H1 (cell line): ENCODE measurements around the gene COL20A1. TPM values are rescaled to one million over a fixed set of nuclear protein-coding genes. Genes with fewer than 3 reads are reported as not detected.

ENCODE experiments used
- CTCF ChIA-PET: fragments of 300-600 bp; sonication (Branson Sonifier 250); formaldehyde crosslinking; loops from one replicate; lab custom pipeline; 2021; ENCODE audit not compliant: partially characterized antibody; lab: Charles Lee
- POLR2A ChIA-PET: fragments of 300-600 bp; sonication (Branson Sonifier 250); formaldehyde crosslinking; loops from one replicate; lab custom pipeline; 2021; ENCODE audit warnings: inconsistent platforms; ENCODE audit not compliant: partially characterized antibody; lab: Charles Lee
- DNase-seq, 2 experiments: peaks; one replicate each; pipeline versions ENCODE4 v3.0.0 to v3.0.0-alpha.2; 2010 to 2022; ENCODE audit warnings: low spot score in 2 of 2, low read depth in 1 of 2, mixed read lengths in 1 of 2
- FAIRE-seq: peaks from 2 replicates; lab custom pipeline; 2011; peaks lifted over from hg19 to GRCh38; lab: Jason Lieb, UNC
- H2AFZ ChIP-seq: 2 replicates; pipeline ENCODE4 v1.8.1; 2012; ENCODE audit warnings: low read length, inconsistent platforms
- H2AK5ac ChIP-seq: 2 replicates; pipeline ENCODE4 v1.6.1; 2013; ENCODE audit warnings: low read depth, low read length
- H2BK120ac ChIP-seq: replicated peaks from 2 replicates; pipeline ENCODE3; 2013; ENCODE audit warnings: low read depth, low read length, inconsistent platforms
- H2BK12ac ChIP-seq: 2 replicates; pipeline ENCODE4 v1.6.1; 2013; ENCODE audit warnings: low read depth, low read length
- H2BK15ac ChIP-seq: 2 replicates; pipeline ENCODE4 v1.6.1; 2013; ENCODE audit warnings: low read length
- H2BK20ac ChIP-seq: 2 replicates; pipeline ENCODE4 v1.6.1; 2013; ENCODE audit warnings: low read length
- H2BK5ac ChIP-seq: 2 replicates; pipeline ENCODE4 v1.6.1; 2013; ENCODE audit warnings: low read depth, low read length
- H3K14ac ChIP-seq: 2 replicates; pipeline ENCODE4 v1.6.1; 2013; ENCODE audit warnings: inconsistent platforms; ENCODE audit not compliant: insufficient read length
- H3K18ac ChIP-seq: 2 replicates; pipeline ENCODE4 v1.6.1; 2013; ENCODE audit warnings: low read length; ENCODE audit errors: extremely low read depth
- H3K23ac ChIP-seq: 2 replicates; pipeline ENCODE4 v1.6.1; 2013; ENCODE audit warnings: inconsistent platforms; ENCODE audit not compliant: insufficient read length
- H3K23me2 ChIP-seq: 2 replicates; pipeline ENCODE4 v1.6.1; 2013; ENCODE audit warnings: low read depth, low read length
- H3K27ac ChIP-seq: 2 replicates; pipeline ENCODE4 v1.6.1; 2011; ENCODE audit warnings: low read depth, low read length, inconsistent platforms
- H3K27me3 ChIP-seq, 4 experiments: replicated peaks in 1 of 4; 1 replicate in 1 of 4; 2 replicates in 3 of 4; pipeline versions ENCODE4 v1.6.1 to v1.8.1; 2011 to 2013; ENCODE audit warnings: low read length in 3 of 4, mild to moderate bottlenecking in 3 of 4, inconsistent platforms in 2 of 4, mixed read lengths in 2 of 4, moderate library complexity in 1 of 4; ENCODE audit not compliant: control insufficient read depth in 3 of 4, insufficient read depth in 3 of 4; ENCODE audit errors: extremely low read depth in 1 of 4
- H3K36me3 ChIP-seq, 4 experiments: 2 replicates each; pipeline versions ENCODE4 v1.6.1 to v1.8.1; 2011 to 2013; ENCODE audit warnings: mild to moderate bottlenecking in 4 of 4, low read length in 3 of 4, moderate library complexity in 2 of 4, control low read depth in 1 of 4, inconsistent platforms in 1 of 4; ENCODE audit not compliant: insufficient read depth in 4 of 4, control insufficient read depth in 2 of 4
- H3K4ac ChIP-seq: replicated peaks from 2 replicates; pipeline ENCODE3; 2013; ENCODE audit warnings: low read length, low read depth, mixed read lengths, inconsistent platforms; ENCODE audit not compliant: insufficient read length
- H3K4me1 ChIP-seq, 4 experiments: replicated peaks in 1 of 4; 1 replicate in 1 of 4; 2 replicates in 3 of 4; pipeline versions ENCODE4 v1.6.1 to v1.8.1; 2011 to 2013; ENCODE audit warnings: low read length in 3 of 4, inconsistent platforms in 2 of 4, mixed read lengths in 1 of 4; ENCODE audit not compliant: insufficient read depth in 4 of 4, control insufficient read depth in 3 of 4
- H3K4me2 ChIP-seq, 2 experiments: 2 replicates each; pipeline versions ENCODE4 v1.6.1 to v1.8.1; 2011 to 2013; ENCODE audit warnings: low read depth in 2 of 2, low read length in 2 of 2, control low read depth in 1 of 2, inconsistent platforms in 1 of 2, mild to moderate bottlenecking in 1 of 2; ENCODE audit not compliant: insufficient read depth in 1 of 2
- H3K4me3 ChIP-seq, 4 experiments: fragments of 200-600, 300-600 bp in 1 of 4; sonication (generic), shearing (Covaris generic), sonication (Bioruptor Twin) in 1 of 4; 2 replicates each; pipeline versions ENCODE4 v1.5.1 to v1.8.1; 2011 to 2016; ENCODE audit warnings: low read length in 4 of 4, low read depth in 3 of 4, control low read depth in 2 of 4, inconsistent platforms in 2 of 4, mild to moderate bottlenecking in 2 of 4, mixed read lengths in 1 of 4, moderate library complexity in 1 of 4; ENCODE audit not compliant: insufficient read depth in 2 of 4; ENCODE audit errors: extremely low read depth in 1 of 4
- H3K56ac ChIP-seq: replicated peaks from 2 replicates; pipeline ENCODE3; 2013; ENCODE audit warnings: low read depth, mild to moderate bottlenecking, mixed read lengths, low read length, inconsistent platforms; ENCODE audit not compliant: insufficient read length
- H3K79me1 ChIP-seq: 2 replicates; pipeline ENCODE4 v1.6.1; 2013; ENCODE audit warnings: low read depth, low read length, control low read depth
- H3K79me2 ChIP-seq, 2 experiments: 2 replicates each; pipeline versions ENCODE4 v1.6.1 to v1.8.1; 2012 to 2013; ENCODE audit warnings: low read length in 2 of 2, mild to moderate bottlenecking in 2 of 2, inconsistent platforms in 1 of 2; ENCODE audit not compliant: insufficient read depth in 2 of 2, control insufficient read depth in 1 of 2
- H3K9ac ChIP-seq, 4 experiments: replicated peaks in 1 of 4; 1 replicate in 1 of 4; 2 replicates in 3 of 4; pipeline versions ENCODE4 v1.6.1 to v1.8.1; 2011 to 2013; ENCODE audit warnings: low read depth in 3 of 4, low read length in 3 of 4, control low read depth in 2 of 4, mild to moderate bottlenecking in 2 of 4, moderate library complexity in 2 of 4, inconsistent platforms in 1 of 4; ENCODE audit errors: extremely low read depth in 1 of 4
- H3K9me3 ChIP-seq, 2 experiments: 2 replicates each; pipeline versions ENCODE4 v1.6.1 to v1.8.1; 2012 to 2013; ENCODE audit warnings: mild to moderate bottlenecking in 2 of 2, moderate library complexity in 2 of 2, control low read depth in 1 of 2, inconsistent platforms in 1 of 2, low read depth in 1 of 2, low read length in 1 of 2, mixed read lengths in 1 of 2; ENCODE audit not compliant: insufficient read depth in 2 of 2
- H4K20me1 ChIP-seq, 2 experiments: replicated peaks in 1 of 2; 2 replicates each; pipeline versions ENCODE3 to v1.8.1; 2011 to 2013; ENCODE audit warnings: inconsistent platforms in 2 of 2, low read length in 2 of 2, mild to moderate bottlenecking in 1 of 2; ENCODE audit not compliant: insufficient read depth in 2 of 2, control insufficient read depth in 1 of 2
- H4K5ac ChIP-seq: 2 replicates; pipeline ENCODE4 v1.6.1; 2013; ENCODE audit warnings: low read length, low read depth, mixed read lengths, inconsistent platforms; ENCODE audit not compliant: insufficient read length
- H4K8ac ChIP-seq: 2 replicates; pipeline ENCODE4 v1.8.0; 2013; ENCODE audit warnings: mild to moderate bottlenecking, moderate library complexity, low read length, inconsistent platforms; ENCODE audit not compliant: insufficient read depth; ENCODE audit errors: extremely low read depth
- H4K91ac ChIP-seq: replicated peaks from 2 replicates; pipeline ENCODE3; 2013; ENCODE audit warnings: low read length, mixed read lengths, inconsistent platforms; ENCODE audit not compliant: insufficient read length
- BCL11A ChIP-seq, 2 experiments: IDR thresholded peaks; one replicate each; pipeline ENCODE4 v1.6.1; 2011; ENCODE audit warnings: low read depth in 2 of 2, low read length in 2 of 2, mild to moderate bottlenecking in 2 of 2
- CBX5 ChIP-seq: fragments of 300-800, 300-1000 bp; sonication (generic); IDR thresholded peaks from 2 replicates; pipeline ENCODE4 v1.7.1; 2016; ENCODE audit warnings: antibody characterized with exemption, low read length, low read depth
- EP300 ChIP-seq, 2 experiments: IDR thresholded peaks; 1 replicate in 1 of 2; 2 replicates in 1 of 2; pipeline ENCODE4 v1.6.1; 2011 to 2012; ENCODE audit warnings: low read depth in 2 of 2, low read length in 2 of 2, mild to moderate bottlenecking in 2 of 2, borderline replicate concordance in 1 of 2, inconsistent platforms in 1 of 2, moderate library complexity in 1 of 2
- FOSL1 ChIP-seq: IDR thresholded peaks from 2 replicates; pipeline ENCODE4 v1.6.1; 2011; ENCODE audit warnings: mild to moderate bottlenecking, low read depth, low read length, moderate library complexity; ENCODE audit not compliant: insufficient read depth
- KDM4A ChIP-seq: IDR thresholded peaks from one replicate; pipeline ENCODE4 v1.7.1; 2012; ENCODE audit warnings: low read depth, mild to moderate bottlenecking, moderate library complexity, low read length, inconsistent platforms; ENCODE audit not compliant: severe bottlenecking
- MAFK ChIP-seq: IDR thresholded peaks from 2 replicates; pipeline ENCODE4 v1.6.1; 2012; ENCODE audit warnings: low read depth, mild to moderate bottlenecking, improper control_type of control experiment, low read length
- POLR2AphosphoS5 ChIP-seq: IDR thresholded peaks from 2 replicates; pipeline ENCODE4 v1.6.1; 2011; ENCODE audit warnings: low read depth, low read length
- RAD21 ChIP-seq, 2 experiments: IDR thresholded peaks in 1 of 2; conservative IDR thresholded peaks in 1 of 2; 2 replicates each; pipeline ENCODE4 v1.6.1; 2011; ENCODE audit warnings: low read depth in 2 of 2, low read length in 2 of 2, improper control_type of control experiment in 1 of 2, inconsistent platforms in 1 of 2, mild to moderate bottlenecking in 1 of 2, moderate library complexity in 1 of 2
- SRF ChIP-seq: IDR thresholded peaks from 2 replicates; pipeline ENCODE4 v1.6.1; 2011; ENCODE audit warnings: mild to moderate bottlenecking, low read depth, low read length, moderate library complexity
- TBP ChIP-seq: IDR thresholded peaks from 2 replicates; pipeline ENCODE4 v1.6.1; 2011; ENCODE audit warnings: low read depth, low read length, improper control_type of control experiment
- USF2 ChIP-seq: IDR thresholded peaks from 2 replicates; pipeline ENCODE4 v1.6.1; 2011; ENCODE audit warnings: low read length, improper control_type of control experiment
- ZNF274 ChIP-seq: IDR thresholded peaks from 2 replicates; pipeline ENCODE4 v1.7.0; 2012; ENCODE audit warnings: low read length, borderline replicate concordance; ENCODE audit errors: extremely low read depth
- WGBS, 2 experiments: shearing (Covaris generic) in 1 of 2; methylation state at CpG; one replicate each; pipeline versions ENCODE4 v1.1.6 to v1.1.7; 2013 to 2015; ENCODE audit warnings: low lambda C conversion rate in 2 of 2, mixed read lengths in 2 of 2, inconsistent platforms in 1 of 2, low coverage in 1 of 2, missing lambda C conversion rate in 1 of 2; ENCODE audit not compliant: insufficient replicate concordance in 2 of 2, insufficient coverage in 1 of 2, insufficient read length in 1 of 2; ENCODE audit errors: extremely low coverage in 1 of 2, missing lambda C conversion rate in 1 of 2; 5-methylcytosine and 5-hydroxymethylcytosine counted together
- polyA plus RNA-seq, 7 experiments: library from polyadenylated mRNA; depleted of rRNA in 3 of 7; stranded (reverse) in 5 of 7; unstranded in 2 of 7; fragments of >200 nt in 5 of 7; fragments of 200-250 nt in 2 of 7; gene quantifications; 1 replicate in 5 of 7; 2 replicates in 1 of 7; 4 replicates in 1 of 7; pipeline versions ENCODE4 v1.2.1 to v1.2.3, GENCODE V29; 2011 to 2013; ENCODE audit warnings: missing spikeins in 2 of 7, mixed read lengths in 2 of 7
- total RNA-seq: library from RNA; stranded (reverse); fragmentation: NEBNext Ultra II Directional; extraction: Animal tissue kit (Norgen Biotek cat#: 25700); gene quantifications from 2 replicates; pipeline ENCODE4 v1.2.1, GENCODE V29; 2021

COL20A1 gene
- total and polyA plus RNA-seq, 2 of the 8 experiments (the other 6 are each of a cell fraction or from before 2014, with no cell fraction given): 0.19 to 0.21 TPM

GRCh38 chr20:63284544-63284949 lies 8.4 kb upstream of the COL20A1 start:
- Histone ChIP-seq H3K9me3 (no peaks in the 10 kb centered on the region), H4K5ac (no peak overlapping the region), H2BK20ac (no peak overlapping the region), H2BK5ac (no peak overlapping the region), H3K36me3 (peaks cover 0 to 41% (median 14%) of the 10 kb centered on the region in 4 experiments; a peak in 7 of 8 replicates), H3K56ac (no peak overlapping the region), H2AK5ac (no peak overlapping the region), H3K23me2 (no peaks in the 10 kb centered on the region), H2AFZ (no peak overlapping the region), H3K14ac (no peak overlapping the region), H3K18ac (no peak overlapping the region), H3K4ac (no peak overlapping the region), H3K79me1 (0 out of 2 replicates have a peak, but pooled peaks cover 2% of the 10 kb centered on the region), H3K4me2 (no peak overlapping the region), H3K4me1 (no peaks in the 10 kb centered on the region), H4K20me1 (peaks cover 3 to 15% of the 10 kb centered on the region in 2 experiments), H4K8ac (no peak overlapping the region), H4K91ac (no peak overlapping the region), H2BK120ac (no peak overlapping the region), H2BK12ac (no peak overlapping the region), H3K23ac (no peak overlapping the region), H3K27ac (no peak overlapping the region), H2BK15ac (no peak overlapping the region), H3K4me3 (no peak overlapping the region), H3K27me3 (no peaks in the 10 kb centered on the region), H3K9ac (no peak overlapping the region), H3K79me2 (no peaks in the 10 kb centered on the region)
- WGBS, 2 experiments: 96% methylated on average over 24 of the region's 25 CpGs; no CpG with 5 or more reads in 1 of the 2 experiments
- DNase-seq (no peak), FAIRE-seq (no peak)
- CTCF ChIA-PET: interaction anchor here (1.0 to 9.6 kb wide), 5 partner anchors 43 to 68 kb away, joined by 3 to 82 read pairs (median 3); partner anchors contain the start of gene YTHDF1
- POLR2A ChIA-PET: interaction anchor here (0.9 to 5.3 kb wide), 4 partner anchors 7 to 64 kb away, joined by 3 to 26 read pairs (median 4); partner anchors contain the start of gene COL20A1
- TF ChIP-seq MAFK (no peak), KDM4A (no peak), ZNF274 (no peak), TBP (no peak), USF2 (no peak), POLR2AphosphoS5 (no peak), BCL11A (IDR thresholded peaks at IDR 0.05; ENCODE audit: low read depth in 2 of 2, low read length in 2 of 2) (no peak), SRF (no peak), EP300 (IDR thresholded peaks at IDR 0.05; ENCODE audit: borderline replicate concordance in 1 of 2, low read depth in 2 of 2, low read length in 2 of 2) (no peak), RAD21 (IDR thresholded peaks at IDR 0.05 in 1 of 2, conservative IDR thresholded peaks at IDR 0.05 in 1 of 2; ENCODE audit: low read depth in 2 of 2, low read length in 2 of 2) (no peak), CBX5 (no peak), FOSL1 (no peak)
